AG09309 (cell line): ENCODE data around the gene NDC1.
"Not testable (repeated sequence)": the region's sequence is repeated elsewhere in the genome, so short reads cannot be mapped to it uniquely, and the experiment has no call there.

Experiments
- DNase-seq: peaks from one replicate; pipeline ENCODE4 v3.0.0-alpha.2; 2010; ENCODE audit warnings: low read depth
- H3K4me3 ChIP-seq: 2 replicates; pipeline ENCODE4 v1.5.1; 2011; ENCODE audit warnings: mild to moderate bottlenecking, low read depth, low read length, moderate library complexity; ENCODE audit not compliant: control insufficient read depth
- CTCF ChIP-seq: IDR thresholded peaks from 2 replicates; pipeline ENCODE4 v1.5.1; 2011; ENCODE audit warnings: mild to moderate bottlenecking, low read depth, low read length, inconsistent platforms; ENCODE audit not compliant: insufficient read depth, control insufficient read depth; ENCODE audit errors: missing control alignments

Gene NDC1

DNA sequence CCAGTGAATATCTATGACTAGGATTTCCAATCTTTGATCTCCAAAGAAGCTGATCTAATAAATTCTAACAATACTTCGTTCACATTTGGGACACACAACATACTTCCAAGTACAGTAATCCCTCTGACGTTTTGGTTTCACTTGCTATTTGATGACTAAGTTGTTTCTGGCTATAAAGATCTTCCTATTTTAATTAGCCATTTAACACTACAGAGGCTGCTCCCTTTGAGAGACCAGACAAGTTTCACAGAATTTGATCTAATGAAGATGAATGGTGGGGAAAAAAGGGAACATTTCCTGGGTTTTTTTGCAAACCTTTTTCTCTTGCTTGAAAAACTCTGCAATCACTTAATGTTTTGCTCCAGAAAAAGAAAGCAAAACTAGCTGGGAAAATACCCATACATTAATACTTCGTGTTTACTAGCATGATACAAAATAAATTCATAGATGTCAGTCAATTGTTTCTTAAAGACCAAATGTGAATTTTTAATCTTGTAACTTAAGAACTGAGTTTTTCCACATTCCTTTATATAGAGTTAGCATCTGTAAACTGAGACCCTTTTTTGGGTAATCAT, 71.2 kb downstream of the NDC1 start:
- TF ChIP-seq CTCF = no peak
- no peak overlapping the region; the same call in 1 of the 2 replicates for H3K4me3 ChIP-seq
- DNase-seq = no peak

DNA sequence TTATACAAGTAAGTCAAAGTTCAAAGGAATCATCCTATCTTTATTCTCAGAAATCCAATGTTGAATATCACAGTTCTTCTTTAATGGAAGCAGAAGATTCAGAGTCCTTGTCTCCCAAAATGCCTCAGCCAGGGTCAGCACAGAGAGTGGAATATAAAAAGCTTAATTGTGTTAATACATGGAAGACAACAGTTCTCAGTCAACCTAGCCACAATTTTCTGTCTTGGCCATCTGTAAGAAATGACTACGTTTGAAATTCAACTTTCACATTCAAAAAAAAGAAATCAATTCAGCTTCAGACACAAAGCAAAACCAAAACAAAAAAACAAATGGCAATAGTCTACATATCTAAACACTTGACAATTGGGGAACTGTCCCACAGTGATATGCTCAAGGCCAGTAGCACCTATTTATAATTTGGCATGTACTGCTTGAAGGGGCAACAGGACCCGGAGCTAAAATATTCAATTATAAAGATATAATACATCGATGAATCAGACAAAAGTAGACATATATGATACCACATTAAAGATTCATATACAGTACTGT, 71.8 kb downstream of the NDC1 start:
- H3K4me3 ChIP-seq = no peak overlapping the region
- no peak for TF ChIP-seq CTCF
- no peak for DNase-seq

- no peak for DNase-seq
- H3K4me3 ChIP-seq = no peak overlapping the region
- no peak for TF ChIP-seq CTCF
These were observed 72.4 kb downstream of the NDC1 start for GRCh38 chr1:53765657-53766056.

DNA sequence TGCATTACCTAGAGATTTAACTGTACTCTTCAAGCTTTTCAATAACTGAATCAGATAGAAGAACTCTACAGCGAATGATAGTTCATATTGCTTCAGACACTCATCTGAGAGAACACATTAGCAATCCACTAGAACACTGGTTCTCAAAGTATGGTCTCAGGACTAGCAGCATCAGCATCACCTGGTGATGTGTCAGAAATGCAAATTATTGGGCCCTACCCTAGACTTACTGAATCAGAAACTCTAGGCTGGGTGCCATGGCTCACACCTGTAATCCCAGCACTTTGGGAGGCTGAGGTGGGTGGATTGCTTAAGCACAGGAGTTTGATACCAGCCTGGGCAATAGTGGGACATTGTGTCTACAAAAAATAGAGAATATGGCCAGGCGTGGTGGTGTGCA, 74.2 kb downstream of the NDC1 start:
- no peak for DNase-seq
- TF ChIP-seq CTCF = no peak
- no peak overlapping the region for H3K4me3 ChIP-seq

DNA sequence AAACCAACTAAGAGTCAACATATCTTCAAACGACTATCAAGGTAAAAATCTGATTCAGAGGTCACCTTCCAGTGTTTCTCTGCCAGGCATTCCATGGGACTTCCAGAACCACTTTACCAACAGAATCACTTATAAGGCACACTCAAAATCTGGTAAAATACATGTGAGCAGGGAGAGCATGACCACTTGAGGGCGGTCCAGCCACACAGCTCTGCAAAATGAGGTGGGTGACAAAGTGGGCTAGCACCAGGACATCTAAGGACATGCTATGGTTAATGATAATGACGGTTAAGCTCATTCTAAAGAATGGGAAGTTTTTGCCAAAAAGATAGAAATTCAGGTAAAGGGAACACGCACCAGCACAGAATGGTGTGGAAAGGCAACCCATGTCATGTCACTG, 74.6 kb downstream of the NDC1 start:
- no peak for TF ChIP-seq CTCF
- no peak for DNase-seq
- H3K4me3 ChIP-seq = no peak overlapping the region

DNA sequence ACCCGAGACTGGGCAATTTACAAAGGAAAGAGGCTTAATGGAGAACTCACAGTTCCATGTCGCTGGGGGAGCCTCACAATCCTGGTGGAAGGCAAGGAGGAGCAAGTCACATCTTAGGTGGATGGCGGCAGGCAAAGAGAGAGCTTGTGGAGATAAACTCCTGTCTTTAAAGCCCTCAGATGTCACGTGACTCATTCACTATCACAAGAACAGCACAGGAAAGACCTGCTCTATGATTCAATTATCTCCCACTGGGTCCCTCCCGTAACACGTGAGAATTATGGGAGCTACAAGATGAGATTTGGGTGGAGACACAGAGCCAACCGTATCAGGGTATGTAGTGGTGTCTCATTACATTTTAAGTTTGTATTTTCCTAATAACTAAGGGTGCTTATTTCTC, 77.6 kb downstream of the NDC1 start:
- DNase-seq, H3K4me3 ChIP-seq: not testable (repeated sequence)

GRCh38 chr1:53755874-53756273, 82.2 kb downstream of the NDC1 start:
- H3K4me3 ChIP-seq = no peak overlapping the region
- no peak for TF ChIP-seq CTCF
- DNase-seq = no peak
